HS-27A (cell line): ENCODE measurements around the gene GPRC5A.

Experiments used
- DNase-seq: peaks from one replicate; pipeline ENCODE4 v3.0.0-alpha.2; 2012; ENCODE audit warnings: low read depth, missing footprints

The GPRC5A gene

DNA sequence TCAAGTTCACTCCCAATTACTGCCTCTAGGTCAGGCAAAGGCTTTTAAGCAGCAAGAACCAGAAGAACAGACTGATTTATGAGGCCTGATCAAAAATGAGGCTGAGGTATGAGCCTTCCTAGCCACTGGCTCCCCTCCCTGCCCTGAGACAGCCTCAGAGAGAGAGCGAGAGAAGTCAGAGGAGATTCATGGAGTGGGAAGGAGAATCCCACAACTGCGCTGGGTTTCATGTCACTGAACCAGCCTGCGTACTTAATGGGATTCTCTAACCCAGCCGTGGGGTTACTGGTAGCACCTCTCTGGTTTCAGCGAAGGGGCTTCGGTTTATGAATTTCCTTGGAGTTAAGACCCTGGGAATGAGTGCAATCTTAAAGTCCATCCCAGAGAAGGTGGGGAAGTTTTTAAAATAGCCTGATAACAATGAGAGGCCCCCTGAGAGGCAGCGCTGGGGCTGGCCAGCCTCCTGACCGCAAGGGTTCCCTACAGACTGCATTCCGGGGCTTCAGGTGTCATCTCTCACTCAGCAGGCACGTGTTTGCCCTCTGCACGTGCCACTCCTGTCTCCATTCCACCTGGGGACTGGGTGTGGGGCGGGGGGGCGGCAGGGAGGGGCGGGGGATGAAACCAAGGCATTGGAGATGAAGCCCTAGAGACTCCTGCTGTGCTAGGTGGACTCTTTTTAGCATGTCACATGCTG is 6.1 kb upstream of the GPRC5A start:
- no peak for DNase-seq

DNA sequence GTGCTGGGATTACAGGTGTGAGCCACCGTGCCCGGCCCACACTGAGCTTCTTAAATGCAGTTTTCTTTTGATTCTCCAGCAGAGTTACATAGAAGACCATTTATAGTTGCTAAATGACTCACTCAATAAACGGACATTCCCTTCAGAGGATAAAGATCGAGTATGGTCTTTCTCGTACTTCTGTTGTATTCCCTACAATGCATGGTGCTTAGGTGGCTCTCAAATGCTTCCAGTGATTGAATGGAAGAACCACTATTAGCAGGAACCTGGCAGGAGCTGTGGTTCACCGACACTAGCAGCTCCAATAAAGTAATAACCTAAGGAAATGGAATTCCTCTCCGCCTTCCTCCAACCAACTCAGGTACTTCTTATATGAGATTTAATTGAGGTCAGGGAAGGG is 3.9 kb upstream of the GPRC5A start:
- DNase-seq = no peak

DNA sequence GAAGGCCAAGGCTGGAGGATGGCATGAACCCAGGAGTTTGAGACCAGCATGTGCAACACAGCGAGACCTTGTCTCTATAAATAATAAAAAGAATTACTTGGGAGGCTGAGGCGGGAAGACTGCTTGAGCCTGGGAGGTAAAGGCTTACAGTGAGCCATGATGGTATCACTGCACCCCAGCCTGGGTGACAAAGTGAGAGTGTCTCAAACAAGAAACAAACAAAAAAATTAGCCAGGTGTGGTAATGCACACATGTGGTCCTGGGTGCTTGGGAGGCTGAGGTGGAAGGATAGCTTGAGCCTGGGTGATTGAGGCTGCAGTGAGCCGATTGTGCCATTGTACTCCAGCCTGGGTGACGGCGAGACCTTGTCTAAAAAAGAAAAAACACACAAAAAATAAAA is 1.7 kb upstream of the GPRC5A start:
- DNase-seq = no peak

DNA sequence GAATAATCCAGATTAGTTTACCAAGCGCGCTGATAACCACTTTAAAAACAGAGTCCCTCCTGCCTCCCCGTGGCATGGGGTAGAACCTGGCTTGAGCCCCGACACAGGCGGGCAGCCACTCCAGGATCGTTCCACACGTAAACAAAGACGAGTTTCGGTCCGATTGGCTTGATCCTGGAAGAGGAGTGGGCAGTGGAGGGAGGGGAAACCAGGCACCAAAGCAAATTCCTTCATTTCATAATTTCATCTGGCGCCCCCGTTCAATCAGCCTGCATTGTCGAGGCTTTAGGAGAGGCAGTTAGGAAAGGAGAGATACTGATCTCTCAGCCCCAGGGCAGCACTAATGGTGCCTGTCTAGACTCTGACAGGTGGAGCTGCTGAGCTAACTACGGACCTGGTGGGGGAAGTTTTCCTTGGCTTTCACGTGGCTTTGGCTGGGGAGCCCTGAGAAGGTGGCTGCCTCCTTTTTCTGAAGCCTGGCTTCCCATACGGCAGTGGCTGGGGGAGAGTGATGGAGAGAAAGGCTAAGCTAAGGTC is 751 bp upstream of the GPRC5A start:
- no peak for DNase-seq

DNA sequence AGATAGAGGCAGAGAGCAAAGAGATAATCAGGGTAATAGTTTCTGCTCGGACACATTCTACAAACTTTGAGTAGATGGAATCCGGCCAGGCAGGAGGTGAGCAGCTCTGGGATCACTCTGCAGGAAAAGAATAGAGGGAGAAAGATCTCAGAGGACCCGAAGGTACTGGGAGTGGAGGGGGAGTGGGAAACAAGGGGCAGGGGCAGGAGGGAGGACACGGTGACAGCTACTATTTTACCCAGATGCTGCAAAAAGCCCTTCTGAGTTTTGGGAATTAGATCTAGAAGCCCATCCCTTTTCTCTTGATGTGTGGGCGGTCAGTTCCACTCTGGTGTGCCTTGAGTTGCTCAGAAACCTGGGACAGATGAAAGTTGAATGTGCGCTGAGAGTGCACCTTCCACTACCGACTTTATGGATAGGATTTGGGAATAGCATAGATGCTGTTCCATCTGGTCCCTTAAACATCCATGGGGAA is 556 bp downstream of the GPRC5A start:
- DNase-seq = no peak

DNA sequence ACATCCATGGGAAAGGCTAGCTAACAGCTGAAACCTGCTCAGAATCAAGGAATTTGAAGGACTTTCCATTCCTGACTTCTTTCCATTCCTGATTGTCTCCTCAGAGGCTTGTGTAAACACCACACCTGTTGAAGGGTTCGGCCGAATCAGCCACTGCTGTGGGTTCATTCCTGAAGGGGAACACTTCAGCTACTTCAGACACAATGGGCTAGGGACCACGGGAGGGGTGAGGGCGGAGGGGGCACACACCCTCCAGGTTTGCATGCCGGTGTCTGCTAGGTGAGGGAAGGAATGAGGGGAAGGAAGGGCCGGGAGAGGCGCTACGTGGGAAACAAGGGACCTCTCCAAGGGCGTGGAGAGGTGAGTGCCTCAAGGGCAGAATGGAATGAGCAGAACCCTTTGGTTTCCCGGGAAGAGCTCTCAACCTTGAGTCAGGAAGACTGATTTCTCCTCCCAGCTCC is 1.3 kb downstream of the GPRC5A start:
- DNase-seq = no peak

DNA sequence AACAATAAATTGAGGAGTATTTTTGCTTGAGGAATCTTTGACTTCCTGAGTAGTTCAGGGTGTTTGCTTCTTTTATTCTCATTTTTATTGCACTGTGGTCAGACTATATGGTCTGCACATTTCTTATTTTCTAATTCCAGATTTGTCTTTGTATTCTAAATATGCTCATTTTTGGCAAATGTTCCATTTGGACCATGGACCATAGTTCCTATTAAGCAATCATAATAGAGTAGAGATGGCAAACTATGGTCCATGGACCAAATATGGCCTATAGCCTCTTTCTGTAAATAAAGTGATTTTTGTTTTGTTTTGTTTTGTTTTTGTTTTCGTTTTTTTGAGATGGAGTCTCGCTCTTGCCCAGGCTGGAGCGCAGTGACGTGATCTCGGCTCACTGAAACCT is 2.1 kb downstream of the GPRC5A start:
- DNase-seq = no peak

DNA sequence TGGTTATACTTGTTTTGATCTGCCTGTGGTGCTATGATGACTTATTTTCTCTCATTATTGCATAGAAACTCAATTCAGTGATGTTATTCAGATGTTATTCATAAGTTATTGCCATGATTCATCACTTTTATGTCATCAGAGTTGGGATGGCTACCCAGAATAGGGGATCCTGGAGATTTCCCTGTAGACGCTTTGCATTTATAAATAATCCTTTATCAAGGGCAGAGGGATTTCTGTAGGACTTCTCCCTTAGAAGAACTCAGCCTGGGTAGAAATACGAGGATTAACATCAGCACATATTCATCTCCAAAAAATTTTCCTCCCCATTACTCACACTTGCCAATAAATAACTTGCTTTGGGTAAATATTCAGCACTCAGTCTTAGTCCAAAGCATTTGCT is 4.9 kb downstream of the GPRC5A start:
- peak; percentile 88 for DNase-seq

DNA sequence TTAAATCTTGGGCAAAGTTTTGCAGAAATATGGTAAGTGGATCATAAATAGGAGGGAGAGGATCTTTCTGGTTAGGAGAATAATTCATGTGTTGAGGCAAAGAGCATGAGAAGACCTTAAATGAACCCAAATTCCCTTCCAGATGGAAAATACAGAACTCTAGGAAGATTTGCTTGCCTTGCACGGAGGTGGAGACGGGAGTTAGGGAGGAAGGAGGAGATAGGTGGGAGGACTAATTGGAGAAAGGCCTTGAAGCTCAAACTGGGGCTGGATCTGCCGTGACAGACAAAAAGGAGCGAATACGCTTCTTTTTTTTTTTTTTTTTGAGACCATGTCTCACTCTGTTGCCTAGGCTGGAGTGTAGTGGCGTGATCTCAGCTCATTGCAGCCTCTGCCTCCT is 5.9 kb downstream of the GPRC5A start:
- no peak for DNase-seq

DNA sequence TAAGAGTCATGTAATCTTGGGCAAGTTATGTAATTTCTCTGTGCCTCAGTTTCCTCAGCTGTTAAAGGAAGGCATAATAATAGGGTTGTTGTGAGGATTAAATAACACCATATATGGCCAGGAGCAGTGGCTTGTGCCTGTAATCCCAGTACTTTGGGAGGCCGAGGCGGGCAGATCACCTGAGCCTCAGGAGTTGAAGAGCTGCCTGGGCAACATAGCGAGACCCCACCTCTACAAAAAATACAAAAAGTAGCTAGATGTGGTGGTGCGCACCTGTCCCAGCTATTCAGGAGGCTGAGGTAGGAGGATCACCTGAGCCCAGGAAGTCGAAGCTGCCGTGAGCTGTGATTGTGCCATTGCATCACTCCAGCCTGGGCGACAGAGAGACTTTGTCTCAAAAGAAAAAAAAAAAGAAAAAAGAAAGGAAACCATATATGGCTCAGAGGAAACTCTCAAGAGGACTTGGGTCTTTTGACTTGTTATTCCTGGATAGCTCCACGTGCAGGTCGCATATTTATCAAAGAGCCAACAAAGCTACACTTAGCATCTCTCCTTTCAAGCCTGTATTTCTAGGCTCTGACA is 6.9 kb downstream of the GPRC5A start:
- no peak for DNase-seq

DNA sequence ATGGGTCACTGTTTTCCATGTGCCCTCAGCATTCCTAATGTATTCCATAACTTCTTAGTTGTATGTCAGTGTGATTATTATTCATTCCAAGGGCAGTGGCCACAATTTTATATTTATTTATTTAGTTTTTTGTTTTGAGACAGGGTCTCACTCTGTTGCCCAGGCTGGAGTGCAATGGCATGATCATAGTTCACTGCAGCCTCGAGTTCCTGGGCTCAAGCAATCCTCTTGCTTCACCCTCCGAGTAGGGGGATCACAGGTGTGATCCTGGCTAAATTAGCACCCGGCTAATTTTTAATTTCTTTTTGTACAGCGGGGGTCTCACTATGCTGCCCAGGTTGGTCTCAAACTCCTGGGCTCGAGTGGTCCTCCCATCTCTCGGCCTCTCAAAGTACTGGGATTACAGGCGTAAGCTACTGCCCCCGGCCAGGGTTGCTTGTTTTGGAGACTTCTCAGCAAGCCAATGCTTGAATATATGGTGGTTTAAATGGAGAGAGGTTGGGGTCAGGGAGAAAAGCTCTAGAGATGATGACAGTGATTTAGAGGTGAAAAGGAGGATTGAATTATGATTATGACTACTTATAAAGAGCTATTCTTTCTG is 7.6 kb downstream of the GPRC5A start:
- DNase-seq = no peak

DNA sequence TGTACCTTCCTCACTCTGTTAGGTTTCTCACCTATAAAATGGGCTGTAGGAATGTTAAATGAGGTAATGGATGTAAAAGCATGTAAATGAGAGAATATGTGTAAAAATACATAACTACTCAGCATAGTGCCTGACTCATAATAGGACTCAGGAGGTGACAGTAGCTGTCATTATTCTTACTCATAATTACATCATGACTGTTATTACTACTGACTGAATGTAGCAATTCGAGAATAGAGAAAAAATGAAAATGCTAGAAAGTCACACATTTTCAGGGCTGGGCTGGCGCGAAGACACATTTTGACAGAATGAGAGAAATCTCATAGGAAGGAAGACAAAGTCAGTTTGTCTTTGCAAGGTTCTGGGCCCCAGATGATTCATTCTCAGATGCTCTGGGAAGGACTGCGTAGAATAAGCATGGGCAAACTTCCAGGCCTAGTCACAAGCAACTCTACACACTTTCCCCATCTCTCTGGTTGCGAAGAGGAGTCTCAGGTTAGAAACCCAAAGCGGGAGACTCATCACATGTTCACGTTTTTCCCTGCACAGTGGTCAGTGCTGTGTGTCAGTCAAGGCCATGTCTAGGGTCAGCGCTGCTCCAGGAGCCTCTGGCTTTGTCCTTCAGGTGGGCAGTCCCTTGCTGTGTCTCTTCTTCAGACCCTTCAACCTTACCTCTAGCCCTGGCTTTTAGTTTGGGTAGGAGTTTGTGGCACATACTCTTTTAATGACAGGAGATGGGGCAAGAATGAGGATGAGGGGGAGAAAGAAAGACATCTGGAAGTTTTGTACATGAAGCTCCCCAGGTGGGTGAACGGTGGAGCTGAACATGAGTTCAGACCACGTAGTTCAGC is 8.4 kb downstream of the GPRC5A start:
- DNase-seq = peak; percentile 86

DNA sequence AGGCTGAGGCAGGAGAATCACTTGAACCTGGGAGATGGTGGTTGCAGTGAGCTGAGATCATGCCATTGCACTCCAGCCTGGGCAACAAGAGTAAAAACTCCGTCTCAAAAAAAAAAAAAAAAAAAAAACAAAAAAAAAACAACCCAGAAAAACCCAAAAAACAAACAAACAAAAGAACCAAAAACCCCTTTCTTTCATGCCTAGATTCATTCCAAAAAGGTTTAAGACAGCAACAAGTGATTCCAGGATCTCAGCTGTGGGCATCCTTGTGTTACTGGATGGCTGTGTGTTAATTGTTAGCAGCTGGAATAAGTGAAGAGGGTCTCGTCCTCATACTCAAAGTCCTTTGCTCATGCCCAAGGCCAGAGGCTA is 9.4 kb downstream of the GPRC5A start:
- DNase-seq = no peak

DNA sequence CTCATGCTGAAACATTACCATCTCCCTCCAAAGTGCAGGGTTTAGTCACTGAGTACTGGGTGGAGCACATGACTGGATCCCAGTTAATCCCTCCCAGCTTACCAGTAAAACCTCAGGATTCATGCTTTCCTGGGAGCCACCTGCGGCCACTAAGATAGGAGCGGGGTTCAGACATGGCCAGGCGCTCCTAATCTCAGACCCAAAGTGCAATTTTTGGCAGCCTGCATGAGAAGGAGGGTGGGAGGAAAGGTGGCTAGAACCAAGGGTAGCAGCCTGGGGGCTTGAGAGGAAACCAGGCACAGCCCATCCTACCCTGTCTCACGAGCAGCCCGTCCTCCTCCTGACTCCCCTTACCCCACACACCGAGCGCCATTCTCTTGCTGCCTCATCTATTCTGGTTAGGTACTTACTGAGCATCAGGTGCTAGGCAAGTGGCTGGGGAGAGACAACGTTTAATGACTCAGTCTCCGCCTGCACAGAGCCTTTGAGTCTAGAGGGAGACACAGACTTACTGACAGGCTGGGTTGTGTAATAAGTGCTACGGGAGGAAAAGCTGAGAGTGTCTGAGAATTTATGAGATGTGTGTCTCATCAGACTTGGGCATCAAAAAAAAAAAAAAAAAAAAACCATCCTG is 9.9 kb downstream of the GPRC5A start:
- peak; percentile 88 for DNase-seq

DNA sequence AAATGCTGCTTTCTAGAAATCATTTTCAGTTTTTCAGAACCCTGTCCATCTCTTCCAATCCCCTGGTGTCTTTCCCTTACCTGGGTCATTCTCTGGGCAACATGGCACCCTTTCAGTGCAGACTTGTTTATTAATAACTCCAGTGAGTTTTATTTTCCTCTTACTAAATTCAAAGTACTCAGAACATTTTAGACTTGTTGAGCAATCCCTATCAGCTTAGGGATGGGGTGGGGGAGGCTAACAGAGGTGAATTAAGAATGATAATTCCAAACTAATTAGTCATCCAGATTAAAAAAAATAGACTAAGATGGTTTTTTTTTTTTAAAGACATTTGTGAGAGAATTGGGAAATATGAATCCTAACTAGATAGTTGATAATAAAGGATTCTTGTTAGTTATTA is 10.7 kb downstream of the GPRC5A start:
- DNase-seq = no peak

DNA sequence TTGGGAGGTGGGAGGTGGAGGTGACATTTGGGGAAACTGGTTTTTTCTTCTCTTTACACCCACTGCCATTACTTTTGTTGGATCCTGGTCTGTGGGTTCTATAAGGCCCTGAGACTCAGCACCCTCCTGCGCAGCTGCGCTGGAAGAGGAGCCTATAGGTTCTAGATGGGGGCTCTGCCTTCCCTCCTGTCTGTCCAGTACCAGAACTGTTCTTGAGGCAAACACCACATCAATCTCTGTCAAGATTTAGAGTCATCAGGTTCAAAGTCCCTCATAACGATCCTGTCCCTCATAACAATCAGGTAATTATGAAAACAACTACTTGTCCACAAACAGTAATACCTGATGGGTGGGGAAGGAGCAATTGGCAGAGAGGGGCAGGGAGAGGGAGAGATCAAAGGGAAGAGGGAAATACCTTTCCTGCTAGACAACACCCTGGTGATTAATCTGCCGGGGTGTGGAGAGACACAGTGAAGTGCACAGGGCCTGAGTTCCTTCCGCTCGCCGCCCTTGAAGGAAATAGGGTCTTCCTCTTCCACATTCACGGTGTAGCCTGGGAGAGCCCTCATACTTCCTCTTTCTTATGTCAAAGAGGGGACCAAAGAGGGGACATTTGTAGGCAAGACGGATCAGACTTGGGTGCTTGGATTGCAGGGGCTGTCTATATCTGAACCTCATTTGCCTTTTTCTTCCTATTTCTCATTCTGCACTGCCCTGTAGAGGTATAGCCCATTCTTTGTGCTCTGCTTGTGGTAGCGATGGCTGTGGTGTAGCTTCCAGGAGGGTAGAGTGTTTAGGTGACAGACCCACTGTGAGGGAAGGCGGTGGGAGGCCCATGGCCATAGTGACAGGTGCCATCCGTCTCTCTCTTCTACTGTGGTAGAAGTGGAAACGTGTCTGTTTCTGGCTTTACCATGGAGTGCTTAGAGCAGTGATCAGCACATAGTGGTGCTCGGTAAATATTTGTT is 12.6 kb downstream of the GPRC5A start:
- no peak for DNase-seq

DNA sequence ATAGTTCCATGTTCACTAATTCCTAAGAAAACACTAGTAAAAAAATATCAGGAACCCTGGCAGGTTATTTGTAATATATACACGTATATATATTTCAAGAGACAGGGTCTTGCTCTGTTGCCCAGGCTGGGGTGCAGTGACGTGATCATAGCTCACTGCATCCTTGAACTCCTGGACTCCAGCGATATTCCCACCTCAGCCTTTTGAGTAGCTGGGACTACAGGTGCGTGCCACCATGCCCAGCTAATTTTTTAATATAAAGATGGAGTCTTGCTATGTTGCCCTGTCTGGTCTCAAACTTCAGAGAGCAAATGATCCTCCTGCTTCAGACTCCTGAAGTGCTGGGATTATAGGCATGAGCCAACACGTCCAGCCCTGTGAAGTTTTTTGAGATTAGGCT is 16.2 kb downstream of the GPRC5A start:
- no peak for DNase-seq

DNA sequence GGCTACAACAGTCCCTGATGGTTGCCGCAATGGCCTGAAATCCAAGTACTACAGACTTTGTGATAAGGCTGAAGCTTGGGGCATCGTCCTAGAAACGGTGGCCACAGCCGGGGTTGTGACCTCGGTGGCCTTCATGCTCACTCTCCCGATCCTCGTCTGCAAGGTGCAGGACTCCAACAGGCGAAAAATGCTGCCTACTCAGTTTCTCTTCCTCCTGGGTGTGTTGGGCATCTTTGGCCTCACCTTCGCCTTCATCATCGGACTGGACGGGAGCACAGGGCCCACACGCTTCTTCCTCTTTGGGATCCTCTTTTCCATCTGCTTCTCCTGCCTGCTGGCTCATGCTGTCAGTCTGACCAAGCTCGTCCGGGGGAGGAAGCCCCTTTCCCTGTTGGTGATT is 16.9 kb downstream of the GPRC5A start:
- DNase-seq = no peak

DNA sequence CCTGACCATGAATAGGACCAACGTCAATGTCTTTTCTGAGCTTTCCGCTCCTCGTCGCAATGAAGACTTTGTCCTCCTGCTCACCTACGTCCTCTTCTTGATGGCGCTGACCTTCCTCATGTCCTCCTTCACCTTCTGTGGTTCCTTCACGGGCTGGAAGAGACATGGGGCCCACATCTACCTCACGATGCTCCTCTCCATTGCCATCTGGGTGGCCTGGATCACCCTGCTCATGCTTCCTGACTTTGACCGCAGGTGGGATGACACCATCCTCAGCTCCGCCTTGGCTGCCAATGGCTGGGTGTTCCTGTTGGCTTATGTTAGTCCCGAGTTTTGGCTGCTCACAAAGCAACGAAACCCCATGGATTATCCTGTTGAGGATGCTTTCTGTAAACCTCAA is 17.3 kb downstream of the GPRC5A start:
- DNase-seq = no peak

DNA sequence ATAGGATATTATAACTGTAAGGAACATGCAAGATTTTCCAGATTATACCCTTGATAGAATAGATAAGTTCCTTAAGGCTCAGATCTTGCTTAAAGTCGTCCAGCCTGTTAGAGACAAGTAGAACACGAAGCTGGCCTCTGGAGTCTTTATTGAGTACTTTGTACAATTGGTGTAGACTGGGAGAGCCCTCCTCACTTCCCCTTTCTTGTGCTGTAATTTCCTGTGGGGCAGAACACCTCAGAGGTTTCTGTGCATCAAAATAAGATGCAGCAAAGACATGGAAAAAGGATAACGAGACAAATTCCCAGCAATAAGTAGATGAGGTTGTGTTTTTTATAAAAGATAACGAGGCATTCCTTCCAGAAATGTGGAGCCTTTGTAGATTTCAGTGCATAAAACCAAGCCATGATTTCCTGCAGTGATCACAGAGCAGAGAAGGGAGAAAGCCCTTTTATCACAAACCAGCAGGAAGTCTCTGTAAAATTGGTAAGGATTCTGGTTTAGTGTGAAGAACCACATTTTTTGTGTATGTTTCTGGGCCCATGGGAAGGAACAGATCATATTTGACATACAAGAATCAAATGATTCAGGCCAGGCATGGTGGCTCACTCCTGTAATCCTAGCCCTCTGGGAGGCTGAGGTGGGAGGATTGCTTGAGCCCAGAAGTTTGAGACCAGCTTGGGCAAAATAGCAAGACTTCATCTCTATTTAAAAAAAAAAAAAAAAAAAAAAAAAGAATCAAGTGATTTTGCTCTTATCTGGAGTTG is 18.0 kb downstream of the GPRC5A start:
- DNase-seq = no peak
